GM23338 (cell line): ENCODE measurements around the gene NARS2. TPM values are rescaled to one million over a fixed set of nuclear protein-coding genes. Genes with fewer than 3 reads are reported as not detected.

Experiments used
- ATAC-seq: fragments of 200-7000 bp; cut with Tn5 transposase; 3 replicates; pipeline ENCODE4 v1.9.1; 2020
- DNase-seq: peaks from one replicate; pipeline ENCODE4 v3.0.0-alpha.2; 2015; ENCODE audit warnings: low spot score
- H2AFZ ChIP-seq: fragments of 200-600 bp; sonication (generic); 2 replicates; pipeline ENCODE4 v1.8.0; 2016; ENCODE audit warnings: antibody characterized with exemption, mild to moderate bottlenecking, moderate library complexity
- H3F3A ChIP-seq: fragments of 200-600 bp; sonication (generic); replicated peaks from 2 replicates; pipeline ENCODE4 v1.8.0; 2017; ENCODE audit warnings: antibody characterized with exemption, mixed run types, low read depth
- H3K27ac ChIP-seq: fragments of 200-600 bp; sonication (generic); 2 replicates; pipeline ENCODE4 v1.6.1; 2016; ENCODE audit warnings: low read depth
- H3K27me3 ChIP-seq: fragments of 200-600 bp; sonication (generic); 2 replicates; pipeline ENCODE4 v1.8.0; 2016; ENCODE audit warnings: mild to moderate bottlenecking, mixed run types, moderate library complexity; ENCODE audit not compliant: insufficient read depth
- H3K36me3 ChIP-seq: fragments of 200-600 bp; sonication (generic); 2 replicates; pipeline ENCODE4 v1.8.0; 2016; ENCODE audit warnings: mild to moderate bottlenecking; ENCODE audit not compliant: insufficient read depth
- H3K4me1 ChIP-seq: fragments of 200-600 bp; sonication (generic); 2 replicates; pipeline ENCODE4 v1.8.0; 2016; ENCODE audit warnings: mild to moderate bottlenecking, moderate library complexity; ENCODE audit not compliant: insufficient read depth
- H3K4me2 ChIP-seq: fragments of 200-600 bp; sonication (generic); 2 replicates; pipeline ENCODE4 v1.7.1; 2017; ENCODE audit warnings: mixed run types
- H3K4me3 ChIP-seq: fragments of 200-600 bp; sonication (generic); 2 replicates; pipeline ENCODE4 v1.6.1; 2016; ENCODE audit warnings: mixed run types
- H3K79me2 ChIP-seq: fragments of 200-600 bp; sonication (generic); replicated peaks from 2 replicates; pipeline ENCODE4 v1.8.0; 2017; ENCODE audit warnings: mild to moderate bottlenecking; ENCODE audit not compliant: insufficient read depth
- H3K9me2 ChIP-seq: fragments of 200-600 bp; sonication (generic); 2 replicates; pipeline ENCODE4 v1.8.0; 2017; ENCODE audit not compliant: insufficient read depth
- H4K20me1 ChIP-seq: fragments of 200-600 bp; sonication (generic); replicated peaks from 2 replicates; pipeline ENCODE4 v1.8.0; 2017; ENCODE audit warnings: mild to moderate bottlenecking; ENCODE audit not compliant: insufficient read depth
- H3K27ac Mint-ChIP-seq: 2 replicates; pipeline ENCODE4 v1.8.0; 2020; ENCODE audit warnings: inconsistent platforms, mild to moderate bottlenecking, moderate library complexity, mixed read lengths
- H3K27me3 Mint-ChIP-seq: 3 replicates; pipeline ENCODE4 v1.8.0; 2022; ENCODE audit warnings: low read depth, mild to moderate bottlenecking, moderate library complexity, mixed read lengths, inconsistent platforms; ENCODE audit not compliant: insufficient read depth, poor library complexity
- H3K36me3 Mint-ChIP-seq: 3 replicates; pipeline ENCODE4 v1.8.0; 2021; ENCODE audit warnings: low read depth, mild to moderate bottlenecking, inconsistent platforms, moderate library complexity, mixed read lengths
- H3K4me1 Mint-ChIP-seq: 3 replicates; pipeline ENCODE4 v1.8.0; 2020; ENCODE audit warnings: mild to moderate bottlenecking, inconsistent platforms, mixed read lengths
- H3K4me3 Mint-ChIP-seq: 3 replicates; pipeline ENCODE4 v1.8.0; 2021; ENCODE audit warnings: moderate library complexity, mild to moderate bottlenecking, inconsistent platforms, mixed read lengths
- H3K9me3 Mint-ChIP-seq: 3 replicates; pipeline ENCODE4 v1.8.0; 2020; ENCODE audit warnings: moderate library complexity, mild to moderate bottlenecking, inconsistent platforms, mixed read lengths
- CREB1 ChIP-seq: fragments of 250-450 bp; sonication (Bioruptor Pico); IDR thresholded peaks from 2 replicates; pipeline ENCODE4 v1.5.0; 2020; ENCODE audit warnings: low read depth, mild to moderate bottlenecking, moderate library complexity
- ETS1 ChIP-seq: IDR thresholded peaks from 2 replicates; pipeline ENCODE4 v1.6.1; 2016; ENCODE audit warnings: antibody characterized with exemption
- EZH2 ChIP-seq: fragments of 200-600 bp; sonication (generic); IDR thresholded peaks from one replicate; pipeline ENCODE4 v1.8.0; 2017; ENCODE audit warnings: antibody characterized with exemption, mild to moderate bottlenecking, low read depth; ENCODE audit not compliant: unreplicated experiment
- EZH2phosphoT487 ChIP-seq: fragments of 200-600 bp; sonication (generic); IDR thresholded peaks from one replicate; pipeline ENCODE4 v1.8.1; 2018; ENCODE audit warnings: antibody characterized with exemption; ENCODE audit not compliant: unreplicated experiment
- JUNB ChIP-seq: IDR thresholded peaks from one replicate; pipeline ENCODE4 v1.6.1; 2016; ENCODE audit warnings: antibody characterized with exemption; ENCODE audit not compliant: unreplicated experiment
- NANOG ChIP-seq: IDR thresholded peaks from 2 replicates; pipeline ENCODE4 v1.6.1; 2016; ENCODE audit warnings: antibody characterized with exemption, borderline replicate concordance
- POLR2AphosphoS5 ChIP-seq: IDR thresholded peaks from 2 replicates; pipeline ENCODE4 v1.6.1; 2016; ENCODE audit warnings: antibody characterized with exemption, low read depth
- STAT1 ChIP-seq: IDR thresholded peaks from one replicate; pipeline ENCODE4 v1.6.1; 2016; ENCODE audit warnings: antibody characterized with exemption; ENCODE audit not compliant: unreplicated experiment
- ZNF114 ChIP-seq: fragments of 250-450 bp; sonication (Bioruptor Pico); IDR thresholded peaks from 2 replicates; pipeline ENCODE4 v1.5.0; 2020; ENCODE audit warnings: mild to moderate bottlenecking, moderate library complexity
- ZNF331 ChIP-seq: fragments of 250-450 bp; sonication (Bioruptor Pico); IDR thresholded peaks from 2 replicates; pipeline ENCODE4 v1.5.0; 2020; ENCODE audit warnings: low read depth, mild to moderate bottlenecking, moderate library complexity
- polyA plus RNA-seq: library from polyadenylated mRNA; unstranded; fragments of >200 nt; fragmentation: Nextera tagmentation; extraction: Ambion mirVana; gene quantifications from 2 replicates; pipeline ENCODE4 v1.2.1, GENCODE V29; 2016
- total RNA-seq: library from RNA; depleted of rRNA; stranded (reverse); fragments of >200 nt; shearing (Covaris generic); gene quantifications from 2 replicates; pipeline ENCODE4 v1.2.3, GENCODE V29; 2014
- TF ChIP-seq, protein P1 (sequence below): IDR thresholded peaks from one replicate; pipeline ENCODE4 v1.6.1; 2018; ENCODE audit warnings: antibody characterized with exemption; ENCODE audit not compliant: unreplicated experiment
- TF ChIP-seq, protein P2 (sequence below): fragments of 250-450 bp; sonication (Bioruptor Pico); IDR thresholded peaks from 2 replicates; pipeline ENCODE4 v1.5.0; 2020; ENCODE audit warnings: mild to moderate bottlenecking, moderate library complexity
- TF ChIP-seq, protein P3 (sequence below), 2 experiments: fragments of 200-600 bp in 1 of 2; sonication (generic) in 1 of 2; conservative IDR thresholded peaks; 2 replicates each; pipeline versions ENCODE4 v1.5.1 to v1.6.1; 2016 to 2017; ENCODE audit warnings: antibody characterized with exemption in 2 of 2, low read depth in 2 of 2, mild to moderate bottlenecking in 2 of 2, moderate library complexity in 1 of 2

NARS2 gene
- total and polyA plus RNA-seq, 2 experiments from 2014 or later: 45.7 to 62.0 TPM

DNA sequence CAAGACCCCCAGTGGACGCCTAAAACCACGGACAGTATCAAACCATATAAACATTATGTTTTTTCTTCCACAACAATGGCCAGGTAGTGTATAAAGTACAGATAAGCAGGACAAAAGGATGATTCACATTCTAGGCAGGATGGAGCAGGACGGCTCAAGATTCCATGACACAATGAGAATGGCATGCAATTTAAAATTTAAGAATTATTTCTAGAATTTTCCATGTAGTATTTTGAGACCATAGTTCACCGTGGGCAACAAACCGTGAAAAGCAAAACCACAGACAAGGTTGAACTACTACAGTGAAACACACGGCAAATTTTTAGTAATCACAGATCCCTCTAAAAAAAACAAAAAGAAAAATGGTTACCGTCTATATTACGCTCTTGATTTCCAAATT lies 7.5 kb downstream of the NARS2 start:
- Mint-ChIP-seq H3K4me3 (no peak overlapping the region), H3K27ac (no peak overlapping the region), H3K27me3 (no peaks in the 10 kb centered on the region), H3K9me3 (no peaks in the 10 kb centered on the region), H3K4me1 (peaks cover 10% of the 10 kb centered on the region; the same call in 2 of the 3 replicates), H3K36me3 (peaks cover 39% of the 10 kb centered on the region)
- H3K27me3 ChIP-seq: no peaks in the 10 kb centered on the region
- no peak overlapping the region for H2AFZ ChIP-seq
- peaks cover 47% of the 10 kb centered on the region for H3K36me3 ChIP-seq
- peaks cover 43% of the 10 kb centered on the region for H3K79me2 ChIP-seq
- no peak for DNase-seq
- H3K4me1 ChIP-seq: peaks cover 12% of the 10 kb centered on the region; the same call in 1 of the 2 replicates
- H3K4me3 ChIP-seq: no peak overlapping the region
- 0 out of 2 replicates have a peak, but pooled peaks cover 3% of the 10 kb centered on the region for H3F3A ChIP-seq
- TF ChIP-seq, protein P1, sequence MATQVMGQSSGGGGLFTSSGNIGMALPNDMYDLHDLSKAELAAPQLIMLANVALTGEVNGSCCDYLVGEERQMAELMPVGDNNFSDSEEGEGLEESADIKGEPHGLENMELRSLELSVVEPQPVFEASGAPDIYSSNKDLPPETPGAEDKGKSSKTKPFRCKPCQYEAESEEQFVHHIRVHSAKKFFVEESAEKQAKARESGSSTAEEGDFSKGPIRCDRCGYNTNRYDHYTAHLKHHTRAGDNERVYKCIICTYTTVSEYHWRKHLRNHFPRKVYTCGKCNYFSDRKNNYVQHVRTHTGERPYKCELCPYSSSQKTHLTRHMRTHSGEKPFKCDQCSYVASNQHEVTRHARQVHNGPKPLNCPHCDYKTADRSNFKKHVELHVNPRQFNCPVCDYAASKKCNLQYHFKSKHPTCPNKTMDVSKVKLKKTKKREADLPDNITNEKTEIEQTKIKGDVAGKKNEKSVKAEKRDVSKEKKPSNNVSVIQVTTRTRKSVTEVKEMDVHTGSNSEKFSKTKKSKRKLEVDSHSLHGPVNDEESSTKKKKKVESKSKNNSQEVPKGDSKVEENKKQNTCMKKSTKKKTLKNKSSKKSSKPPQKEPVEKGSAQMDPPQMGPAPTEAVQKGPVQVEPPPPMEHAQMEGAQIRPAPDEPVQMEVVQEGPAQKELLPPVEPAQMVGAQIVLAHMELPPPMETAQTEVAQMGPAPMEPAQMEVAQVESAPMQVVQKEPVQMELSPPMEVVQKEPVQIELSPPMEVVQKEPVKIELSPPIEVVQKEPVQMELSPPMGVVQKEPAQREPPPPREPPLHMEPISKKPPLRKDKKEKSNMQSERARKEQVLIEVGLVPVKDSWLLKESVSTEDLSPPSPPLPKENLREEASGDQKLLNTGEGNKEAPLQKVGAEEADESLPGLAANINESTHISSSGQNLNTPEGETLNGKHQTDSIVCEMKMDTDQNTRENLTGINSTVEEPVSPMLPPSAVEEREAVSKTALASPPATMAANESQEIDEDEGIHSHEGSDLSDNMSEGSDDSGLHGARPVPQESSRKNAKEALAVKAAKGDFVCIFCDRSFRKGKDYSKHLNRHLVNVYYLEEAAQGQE: no peak
- no peak for TF ChIP-seq STAT1
- TF ChIP-seq ETS1: no peak
- TF ChIP-seq ZNF114 (CRISPR knock-in tag): no peak
- no peak for TF ChIP-seq EZH2
- no peak for TF ChIP-seq CREB1 (CRISPR knock-in tag)
- TF ChIP-seq, protein P2, sequence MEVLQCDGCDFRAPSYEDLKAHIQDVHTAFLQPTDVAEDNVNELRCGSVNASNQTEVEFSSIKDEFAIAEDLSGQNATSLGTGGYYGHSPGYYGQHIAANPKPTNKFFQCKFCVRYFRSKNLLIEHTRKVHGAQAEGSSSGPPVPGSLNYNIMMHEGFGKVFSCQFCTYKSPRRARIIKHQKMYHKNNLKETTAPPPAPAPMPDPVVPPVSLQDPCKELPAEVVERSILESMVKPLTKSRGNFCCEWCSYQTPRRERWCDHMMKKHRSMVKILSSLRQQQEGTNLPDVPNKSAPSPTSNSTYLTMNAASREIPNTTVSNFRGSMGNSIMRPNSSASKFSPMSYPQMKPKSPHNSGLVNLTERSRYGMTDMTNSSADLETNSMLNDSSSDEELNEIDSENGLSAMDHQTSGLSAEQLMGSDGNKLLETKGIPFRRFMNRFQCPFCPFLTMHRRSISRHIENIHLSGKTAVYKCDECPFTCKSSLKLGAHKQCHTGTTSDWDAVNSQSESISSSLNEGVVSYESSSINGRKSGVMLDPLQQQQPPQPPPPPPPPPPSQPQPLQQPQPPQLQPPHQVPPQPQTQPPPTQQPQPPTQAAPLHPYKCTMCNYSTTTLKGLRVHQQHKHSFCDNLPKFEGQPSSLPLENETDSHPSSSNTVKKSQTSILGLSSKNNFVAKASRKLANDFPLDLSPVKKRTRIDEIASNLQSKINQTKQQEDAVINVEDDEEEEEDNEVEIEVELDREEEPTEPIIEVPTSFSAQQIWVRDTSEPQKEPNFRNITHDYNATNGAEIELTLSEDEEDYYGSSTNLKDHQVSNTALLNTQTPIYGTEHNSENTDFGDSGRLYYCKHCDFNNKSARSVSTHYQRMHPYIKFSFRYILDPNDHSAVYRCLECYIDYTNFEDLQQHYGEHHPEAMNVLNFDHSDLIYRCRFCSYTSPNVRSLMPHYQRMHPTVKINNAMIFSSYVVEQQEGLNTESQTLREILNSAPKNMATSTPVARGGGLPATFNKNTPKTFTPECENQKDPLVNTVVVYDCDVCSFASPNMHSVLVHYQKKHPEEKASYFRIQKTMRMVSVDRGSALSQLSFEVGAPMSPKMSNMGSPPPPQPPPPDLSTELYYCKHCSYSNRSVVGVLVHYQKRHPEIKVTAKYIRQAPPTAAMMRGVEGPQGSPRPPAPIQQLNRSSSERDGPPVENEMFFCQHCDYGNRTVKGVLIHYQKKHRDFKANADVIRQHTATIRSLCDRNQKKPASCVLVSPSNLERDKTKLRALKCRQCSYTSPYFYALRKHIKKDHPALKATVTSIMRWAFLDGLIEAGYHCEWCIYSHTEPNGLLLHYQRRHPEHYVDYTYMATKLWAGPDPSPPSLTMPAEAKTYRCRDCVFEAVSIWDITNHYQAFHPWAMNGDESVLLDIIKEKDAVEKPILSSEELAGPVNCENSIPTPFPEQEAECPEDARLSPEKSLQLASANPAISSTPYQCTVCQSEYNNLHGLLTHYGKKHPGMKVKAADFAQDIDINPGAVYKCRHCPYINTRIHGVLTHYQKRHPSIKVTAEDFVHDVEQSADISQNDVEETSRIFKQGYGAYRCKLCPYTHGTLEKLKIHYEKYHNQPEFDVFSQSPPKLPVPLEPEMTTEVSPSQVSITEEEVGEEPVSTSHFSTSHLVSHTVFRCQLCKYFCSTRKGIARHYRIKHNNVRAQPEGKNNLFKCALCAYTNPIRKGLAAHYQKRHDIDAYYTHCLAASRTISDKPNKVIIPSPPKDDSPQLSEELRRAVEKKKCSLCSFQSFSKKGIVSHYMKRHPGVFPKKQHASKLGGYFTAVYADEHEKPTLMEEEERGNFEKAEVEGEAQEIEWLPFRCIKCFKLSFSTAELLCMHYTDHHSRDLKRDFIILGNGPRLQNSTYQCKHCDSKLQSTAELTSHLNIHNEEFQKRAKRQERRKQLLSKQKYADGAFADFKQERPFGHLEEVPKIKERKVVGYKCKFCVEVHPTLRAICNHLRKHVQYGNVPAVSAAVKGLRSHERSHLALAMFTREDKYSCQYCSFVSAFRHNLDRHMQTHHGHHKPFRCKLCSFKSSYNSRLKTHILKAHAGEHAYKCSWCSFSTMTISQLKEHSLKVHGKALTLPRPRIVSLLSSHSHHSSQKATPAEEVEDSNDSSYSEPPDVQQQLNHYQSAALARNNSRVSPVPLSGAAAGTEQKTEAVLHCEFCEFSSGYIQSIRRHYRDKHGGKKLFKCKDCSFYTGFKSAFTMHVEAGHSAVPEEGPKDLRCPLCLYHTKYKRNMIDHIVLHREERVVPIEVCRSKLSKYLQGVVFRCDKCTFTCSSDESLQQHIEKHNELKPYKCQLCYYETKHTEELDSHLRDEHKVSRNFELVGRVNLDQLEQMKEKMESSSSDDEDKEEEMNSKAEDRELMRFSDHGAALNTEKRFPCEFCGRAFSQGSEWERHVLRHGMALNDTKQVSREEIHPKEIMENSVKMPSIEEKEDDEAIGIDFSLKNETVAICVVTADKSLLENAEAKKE (CRISPR knock-in tag): no peak
- TF ChIP-seq, protein P3, sequence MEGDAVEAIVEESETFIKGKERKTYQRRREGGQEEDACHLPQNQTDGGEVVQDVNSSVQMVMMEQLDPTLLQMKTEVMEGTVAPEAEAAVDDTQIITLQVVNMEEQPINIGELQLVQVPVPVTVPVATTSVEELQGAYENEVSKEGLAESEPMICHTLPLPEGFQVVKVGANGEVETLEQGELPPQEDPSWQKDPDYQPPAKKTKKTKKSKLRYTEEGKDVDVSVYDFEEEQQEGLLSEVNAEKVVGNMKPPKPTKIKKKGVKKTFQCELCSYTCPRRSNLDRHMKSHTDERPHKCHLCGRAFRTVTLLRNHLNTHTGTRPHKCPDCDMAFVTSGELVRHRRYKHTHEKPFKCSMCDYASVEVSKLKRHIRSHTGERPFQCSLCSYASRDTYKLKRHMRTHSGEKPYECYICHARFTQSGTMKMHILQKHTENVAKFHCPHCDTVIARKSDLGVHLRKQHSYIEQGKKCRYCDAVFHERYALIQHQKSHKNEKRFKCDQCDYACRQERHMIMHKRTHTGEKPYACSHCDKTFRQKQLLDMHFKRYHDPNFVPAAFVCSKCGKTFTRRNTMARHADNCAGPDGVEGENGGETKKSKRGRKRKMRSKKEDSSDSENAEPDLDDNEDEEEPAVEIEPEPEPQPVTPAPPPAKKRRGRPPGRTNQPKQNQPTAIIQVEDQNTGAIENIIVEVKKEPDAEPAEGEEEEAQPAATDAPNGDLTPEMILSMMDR (conservative IDR thresholded peaks at IDR 0.05; ENCODE audit: low read depth in 2 of 2): no peak
- TF ChIP-seq NANOG: no peak
- TF ChIP-seq POLR2AphosphoS5: no peak
- TF ChIP-seq ZNF331 (CRISPR knock-in tag): no peak
- TF ChIP-seq JUNB: no peak
- TF ChIP-seq EZH2phosphoT487: no peak
- H4K20me1 ChIP-seq: no peaks in the 10 kb centered on the region; the same call in 1 of the 2 replicates
- H3K9me2 ChIP-seq: no peaks in the 10 kb centered on the region
- H3K4me2 ChIP-seq: no peak overlapping the region
- ATAC-seq: no peak
- no peak overlapping the region for H3K27ac ChIP-seq
